ENCODE data around the gene HCCS.

The HCCS gene

DNA sequence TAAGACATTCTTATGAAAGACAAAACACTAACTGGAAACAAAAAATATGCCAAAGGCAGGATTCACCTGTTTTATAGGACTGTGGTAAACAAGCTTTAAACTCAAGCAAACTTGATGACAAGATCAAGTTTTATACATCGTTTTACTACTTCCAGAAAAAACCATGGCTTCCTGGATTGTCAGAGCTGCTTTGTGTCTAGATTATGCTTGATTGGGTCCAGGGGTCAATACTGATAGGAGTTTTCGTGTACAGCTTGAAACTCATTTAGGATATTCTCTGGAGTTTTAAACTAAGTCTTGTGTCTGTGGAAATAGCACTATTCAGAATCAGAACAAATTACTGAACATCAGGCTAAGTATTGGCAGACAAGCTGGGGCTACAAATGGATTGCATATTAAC lies 13.0 kb downstream of the HCCS start:
- DNase-seq, result no peak

DNA sequence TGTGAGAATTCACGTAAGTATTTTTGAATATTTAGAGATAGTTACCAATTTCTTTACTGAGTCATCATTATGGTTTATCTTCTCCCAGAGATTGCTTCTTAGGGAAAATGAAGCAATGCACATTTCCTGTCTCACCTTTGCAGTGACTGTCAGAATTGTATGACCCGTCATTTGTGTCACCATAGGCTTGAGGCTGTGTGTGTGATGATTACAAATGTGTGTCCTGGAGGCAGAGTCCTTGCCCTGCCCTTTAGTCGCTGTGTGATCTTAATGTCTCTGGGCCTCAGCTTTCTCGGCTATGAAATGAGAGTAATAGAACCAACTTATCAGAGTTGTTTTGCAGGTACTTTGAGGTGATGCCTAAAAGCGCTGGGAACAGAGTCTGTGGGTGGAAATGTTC lies 13.9 kb downstream of the HCCS start:
- DNase-seq, result no peak

DNA sequence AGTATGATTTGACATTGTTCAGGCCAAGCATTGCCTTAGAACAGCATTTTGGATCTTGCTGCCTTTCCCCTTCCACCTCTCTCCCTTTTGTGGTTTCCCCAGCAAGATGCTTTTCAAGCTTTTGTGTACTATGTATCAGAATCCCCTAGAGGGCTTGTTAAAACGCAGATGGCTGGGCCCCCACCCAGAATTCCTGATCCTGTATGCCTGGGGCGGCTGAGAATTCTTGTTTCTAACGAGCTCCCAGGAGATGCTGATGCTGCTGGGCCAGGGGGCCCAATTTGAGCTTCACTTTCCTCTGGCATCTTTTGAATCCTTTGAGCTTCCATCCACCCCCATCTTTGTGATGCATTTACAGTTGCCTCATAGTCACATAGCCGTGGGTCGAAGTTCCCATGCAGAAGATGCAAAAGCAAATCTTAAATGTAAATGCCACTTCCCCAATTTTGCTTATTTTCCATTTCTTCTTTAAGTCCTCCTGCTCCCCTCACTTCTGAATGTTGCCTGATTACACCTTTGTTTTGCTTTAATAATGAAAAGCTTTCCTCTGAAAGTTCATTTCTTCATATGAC lies 18.5 kb downstream of the HCCS start:
- DNase-seq, result no peak

DNA sequence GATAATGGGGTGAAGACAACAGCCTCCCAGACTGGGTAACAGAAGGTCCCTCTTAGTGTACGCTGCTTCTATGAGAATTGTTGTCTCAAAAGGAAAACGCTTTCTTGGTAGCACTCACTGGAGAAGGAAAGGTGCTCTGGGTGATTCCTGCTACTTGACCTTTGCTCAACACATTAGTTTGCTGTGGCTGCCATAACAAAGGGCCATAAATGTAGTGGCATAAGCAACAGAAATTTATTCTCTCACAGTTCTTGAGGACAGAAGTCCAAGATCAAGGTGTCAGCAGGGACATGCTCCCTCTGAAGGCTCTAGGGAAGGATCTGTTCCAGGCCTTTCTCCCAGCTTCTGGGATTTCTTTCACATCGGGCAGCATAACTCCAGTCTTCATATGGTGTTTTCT lies 19.0 kb downstream of the HCCS start:
- no peak for DNase-seq

DNA sequence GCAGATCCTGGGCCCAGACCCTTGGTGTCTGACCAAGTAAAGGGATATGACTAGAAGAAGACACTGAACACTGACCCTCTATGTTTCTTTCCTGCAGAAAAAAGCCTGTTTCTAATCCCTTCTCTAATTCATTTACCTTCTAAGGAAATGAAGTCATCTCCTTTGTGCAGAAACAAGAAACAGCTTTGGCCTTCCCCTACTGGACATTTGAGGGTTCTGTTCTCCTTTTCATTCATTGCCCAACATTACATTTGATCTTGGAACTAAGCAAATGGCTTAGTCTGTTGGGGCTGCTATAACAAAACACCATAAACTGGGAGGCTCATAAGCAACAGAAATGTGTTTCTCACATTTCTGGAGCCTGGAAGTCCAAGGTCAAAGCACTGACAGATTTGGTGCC lies 20.0 kb downstream of the HCCS start:
- DNase-seq, result no peak

DNA sequence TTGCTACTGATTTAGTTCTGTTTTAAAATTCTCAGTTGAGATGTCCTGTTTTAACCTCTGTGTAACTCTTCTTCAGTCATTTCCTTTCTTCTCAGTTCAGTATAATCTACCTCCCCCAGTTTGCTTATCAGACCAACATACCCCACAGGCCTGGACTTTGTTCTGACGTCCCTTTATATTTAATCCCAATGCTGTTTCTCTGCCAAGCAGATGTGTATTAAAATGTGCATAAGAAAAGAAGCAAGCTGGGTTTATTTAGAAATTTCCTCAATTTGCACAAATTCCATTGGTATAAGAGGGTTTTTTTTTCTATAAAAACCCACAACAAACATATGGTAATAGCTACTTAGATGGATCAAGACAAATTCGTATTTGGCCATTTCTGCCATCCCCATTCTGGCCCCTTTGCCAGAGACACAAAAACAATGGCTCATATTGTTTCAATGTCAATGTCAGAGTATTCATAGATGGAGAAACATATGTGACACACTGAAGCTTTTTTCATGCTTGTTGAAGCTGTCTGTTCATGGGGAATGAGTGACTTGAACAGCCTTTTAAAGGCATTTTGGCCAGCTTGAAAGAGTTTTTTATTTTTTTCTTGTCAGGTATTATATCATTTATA lies 24.5 kb downstream of the HCCS start:
- no peak for DNase-seq

DNA sequence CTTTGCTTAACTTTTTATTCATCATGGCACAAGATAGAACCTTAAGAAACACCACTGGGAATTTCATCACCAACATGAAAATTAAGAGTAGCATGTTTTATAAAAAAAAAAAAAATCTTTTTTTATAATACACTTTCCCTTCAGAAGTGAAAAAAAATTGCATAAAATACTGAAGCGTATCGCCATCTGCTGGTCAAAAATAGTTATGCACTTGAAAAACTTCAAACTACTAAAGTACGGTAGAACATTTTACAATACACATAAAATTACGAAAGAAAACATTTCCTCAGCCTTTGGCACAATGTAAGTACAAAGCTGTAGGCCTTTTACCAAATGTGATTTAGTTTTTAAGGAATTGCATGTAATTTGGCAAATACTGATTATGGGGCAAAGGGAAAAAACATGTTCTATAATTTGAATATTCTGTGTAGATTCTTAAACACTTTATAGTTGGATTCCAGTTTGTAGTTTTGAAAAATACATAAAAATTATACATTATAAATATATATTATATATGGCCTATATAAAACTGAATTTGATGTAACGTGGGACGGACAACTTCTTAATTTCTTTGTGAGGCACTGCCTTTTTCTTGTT lies 26.5 kb downstream of the HCCS start:
- no peak for DNase-seq

DNA sequence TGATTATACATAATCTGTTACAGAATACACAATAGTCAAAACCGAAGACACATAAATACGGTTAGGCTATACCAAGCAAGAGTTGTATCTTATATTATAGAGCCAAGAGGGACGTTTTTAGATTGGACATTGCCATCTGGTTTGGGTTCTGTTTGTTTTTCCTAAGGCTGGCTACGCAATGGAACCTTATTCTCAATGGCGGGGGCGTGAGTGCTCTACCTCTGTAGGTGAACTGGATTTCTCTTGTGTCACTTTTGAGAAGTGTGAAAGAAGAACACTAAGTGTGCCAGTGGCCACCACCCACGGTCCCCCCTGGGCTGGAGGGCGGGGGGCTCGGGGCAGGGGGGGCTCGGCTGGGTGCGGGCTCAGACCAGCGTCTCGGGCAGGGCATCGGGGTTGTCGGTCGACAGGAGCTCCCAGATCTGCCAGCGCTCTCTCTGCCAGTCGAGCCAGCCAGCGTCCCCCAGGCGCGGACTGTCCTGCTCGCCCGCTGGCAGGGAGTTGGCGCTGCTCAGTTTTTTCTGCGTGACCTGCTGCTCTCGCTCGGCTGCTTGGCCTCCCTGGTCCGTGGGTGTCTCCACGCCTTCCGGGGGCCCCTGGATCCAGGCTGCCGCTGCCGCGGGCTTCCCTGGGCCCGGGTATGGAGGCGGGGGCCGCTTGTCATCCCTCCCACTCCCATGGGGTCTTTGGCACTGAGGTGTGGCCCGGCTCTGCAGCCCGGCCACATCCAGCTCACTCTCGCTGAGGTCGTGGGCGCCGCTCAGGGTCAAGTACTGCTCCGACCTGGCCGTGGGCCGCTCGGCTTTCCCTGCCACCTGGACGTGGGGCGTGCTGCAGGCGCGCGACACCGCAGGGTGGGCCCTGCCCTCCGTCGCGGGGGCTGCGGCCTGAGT lies 27.6 kb downstream of the HCCS start:
- no peak for DNase-seq

DNA sequence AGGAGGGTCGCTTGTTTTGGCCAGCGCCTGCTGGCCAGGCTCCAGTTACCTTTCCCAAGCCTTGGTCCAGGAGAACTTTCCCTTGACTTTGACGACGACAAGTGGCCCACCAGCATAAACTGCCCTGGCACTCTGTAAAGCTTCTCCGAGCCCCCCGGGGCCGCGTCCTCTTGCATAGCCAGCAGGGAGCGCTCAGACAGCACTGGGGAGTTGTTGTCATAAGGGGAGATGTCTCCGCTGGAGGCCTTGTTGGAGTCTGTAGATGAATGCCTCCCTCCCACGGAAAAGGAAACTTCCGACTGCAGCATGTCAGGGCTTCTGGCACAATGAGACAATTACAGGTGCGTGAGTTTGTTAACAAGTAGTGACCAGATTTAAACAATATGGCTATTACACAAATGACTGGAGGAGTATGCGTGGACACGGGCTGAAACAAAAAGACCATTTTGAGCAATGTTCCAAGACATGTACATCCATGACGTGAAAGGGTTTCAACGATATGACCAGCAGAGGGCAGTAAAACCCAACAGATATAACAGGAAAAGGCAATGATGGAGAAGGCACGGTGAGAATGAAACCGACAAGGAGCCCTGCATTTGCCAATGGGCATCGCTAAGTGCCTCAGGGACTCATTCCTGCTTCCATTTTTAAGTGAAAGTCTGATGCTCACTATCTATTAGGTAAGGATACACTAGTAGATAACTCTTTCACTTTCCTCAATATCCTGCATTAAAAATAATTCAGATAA lies 33.0 kb downstream of the HCCS start:
- DNase-seq, result peak; percentile 42

DNA sequence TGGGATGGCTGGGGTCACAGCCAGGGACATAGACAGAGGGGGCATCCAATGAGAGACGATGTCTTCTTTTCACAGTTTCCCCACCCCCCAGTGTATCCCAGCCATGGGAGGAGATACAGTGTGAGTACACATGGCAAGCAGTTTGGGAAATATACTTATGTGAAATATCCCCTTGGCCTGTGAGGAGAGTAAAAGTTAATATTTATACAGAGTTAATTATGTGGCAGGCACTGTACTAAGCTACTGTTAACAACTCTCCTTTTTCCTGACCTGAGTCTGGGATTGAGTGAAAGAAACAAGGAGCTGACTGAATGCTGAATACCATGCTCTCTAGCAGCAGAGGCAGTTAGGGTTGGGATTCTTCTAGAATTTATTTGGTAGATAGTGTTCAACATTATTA lies 35.3 kb downstream of the HCCS start:
- DNase-seq, result no peak

DNA sequence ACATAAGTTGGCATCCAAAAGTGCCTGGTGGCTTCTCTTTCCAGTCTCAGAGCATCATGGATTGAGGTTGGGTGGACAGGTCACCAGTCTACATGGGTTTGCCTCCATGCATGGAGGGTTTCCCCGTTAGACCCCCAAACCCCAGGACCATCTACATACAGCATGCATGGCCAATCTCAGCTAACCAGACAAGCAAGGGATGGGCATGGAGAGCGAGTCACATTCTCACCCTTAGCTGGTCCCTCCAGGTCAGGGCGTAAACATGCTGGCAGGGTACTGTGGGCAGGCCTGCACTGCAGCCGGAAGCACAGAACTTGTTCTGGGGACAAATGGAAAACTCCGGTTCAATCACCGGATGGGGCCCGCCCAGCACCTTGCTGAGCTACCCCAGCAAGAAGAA lies 37.3 kb downstream of the HCCS start:
- DNase-seq, result no peak

DNA sequence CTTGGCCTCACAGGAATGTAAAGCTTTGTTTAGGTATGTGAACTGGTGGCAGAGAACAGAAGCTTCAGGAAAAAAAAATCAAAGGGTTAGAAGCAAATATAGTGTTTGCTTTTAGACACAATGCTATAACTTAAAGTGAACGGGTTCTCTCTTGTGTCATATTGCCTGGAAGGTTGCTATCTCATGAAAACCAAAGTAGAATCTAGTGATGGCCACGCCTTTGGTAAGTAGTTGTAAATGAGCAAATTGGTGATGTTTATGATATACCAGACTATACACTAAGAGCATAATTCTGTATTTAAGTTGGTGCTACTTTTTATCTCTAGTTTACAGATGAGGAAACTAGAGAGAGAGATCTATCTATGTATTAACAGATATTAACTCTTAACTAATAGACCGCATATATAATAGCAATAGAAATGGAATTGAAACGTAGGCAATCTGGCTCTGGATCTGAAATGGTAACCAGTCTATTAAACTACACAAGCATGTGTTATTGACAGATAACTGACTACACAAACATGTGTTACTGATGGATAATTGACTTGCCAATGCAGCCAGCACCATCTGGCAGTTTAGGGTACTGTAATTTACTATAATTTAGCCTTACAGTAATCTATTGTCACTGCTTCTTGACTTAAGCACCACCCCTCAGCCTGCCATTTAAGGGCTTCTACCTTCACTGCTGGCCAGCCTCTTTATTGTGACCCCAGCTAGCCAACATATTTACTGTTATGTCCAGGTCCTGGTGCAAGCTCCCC lies 40.8 kb downstream of the HCCS start:
- no peak for DNase-seq

DNA sequence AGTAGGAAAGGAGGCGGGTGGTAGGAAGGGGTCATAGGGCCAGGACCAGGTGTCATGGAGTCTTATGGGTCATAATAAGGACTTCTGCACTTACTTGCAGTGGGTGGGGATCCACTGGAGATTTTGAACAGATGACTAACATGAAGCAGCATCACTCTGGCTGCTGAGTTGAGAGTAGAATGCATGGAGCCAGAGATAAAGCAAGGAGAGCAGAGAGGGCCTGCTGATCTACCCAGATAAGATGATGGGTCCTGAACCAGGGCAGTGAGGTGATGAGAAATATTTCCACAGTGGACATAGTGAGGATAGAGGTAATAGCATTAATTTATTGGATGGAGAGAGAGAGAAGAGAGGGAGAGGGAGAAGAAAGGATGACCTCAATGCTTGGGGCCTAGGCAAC lies 48.0 kb downstream of the HCCS start:
- DNase-seq, result no peak

DNA sequence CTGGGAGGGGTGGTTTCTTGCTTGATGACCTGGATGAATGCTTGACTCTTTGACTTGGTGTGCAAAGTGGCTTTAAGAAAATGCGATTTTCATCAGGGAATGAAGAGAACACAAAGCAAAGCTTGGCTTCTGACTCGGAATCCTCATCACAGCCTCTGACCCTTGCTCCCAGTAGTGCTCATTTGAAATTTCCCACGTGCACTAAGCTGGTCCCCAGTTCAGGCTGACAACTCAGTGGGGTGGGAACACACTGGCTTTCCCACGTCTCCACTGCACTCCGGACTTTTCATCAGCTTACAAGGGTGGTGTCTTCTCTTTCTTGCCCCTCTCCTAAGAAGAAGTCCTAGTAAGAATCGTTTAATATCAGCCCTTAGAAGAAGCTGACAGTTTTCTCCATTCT lies 53.3 kb downstream of the HCCS start:
- DNase-seq, result no peak

DNA sequence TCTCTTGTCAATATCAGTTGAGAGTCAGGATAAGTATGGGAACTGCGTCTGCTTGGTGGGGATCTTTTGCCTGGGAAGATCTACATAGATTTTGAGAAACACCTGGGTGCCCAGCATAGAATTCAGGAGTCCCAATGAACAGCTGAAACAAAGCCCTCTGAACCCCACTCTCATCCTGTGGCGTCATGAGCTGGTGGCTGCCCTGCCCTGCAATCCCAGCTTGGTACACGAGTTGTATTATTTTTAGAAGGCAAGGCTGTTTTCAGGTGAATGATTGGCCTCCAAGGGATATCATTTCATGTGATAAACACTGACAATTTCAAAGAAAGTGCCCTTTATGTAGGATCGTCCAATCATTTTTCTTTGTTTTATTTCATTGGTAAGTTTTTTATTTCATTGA lies 60.8 kb downstream of the HCCS start:
- DNase-seq, result no peak

DNA sequence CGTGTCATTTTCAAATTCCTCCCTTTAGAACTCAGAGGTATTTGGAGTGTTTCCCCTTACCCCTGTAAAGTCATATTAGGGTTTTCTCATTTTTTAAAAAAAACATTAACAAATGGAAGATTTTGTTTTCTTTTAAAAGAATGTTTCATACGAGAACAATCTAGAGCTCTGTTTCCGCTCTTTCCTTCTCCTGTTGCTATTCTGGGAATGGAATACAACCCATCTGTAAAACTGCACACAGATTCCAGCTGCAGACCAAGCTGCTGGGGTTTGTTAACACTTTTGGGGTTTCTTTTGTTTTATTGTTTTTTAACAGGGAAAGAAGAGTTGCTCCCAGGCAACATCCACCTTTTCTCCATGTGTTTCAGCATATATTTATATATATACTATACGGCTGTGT lies 61.3 kb downstream of the HCCS start:
- no peak for DNase-seq

All from stimulated activated CD4-positive, alpha-beta T cell treated with anti-CD3 and anti-CD28 coated beads, Interleukin-15, amount 100 ng/mL, for 24 hours (primary cell).